DND-41 (cell line): ENCODE results near the gene DEFB113.

Experiments used
- ATAC-seq: fragments of 200-7000 bp; cut with Tn5 transposase; 3 replicates; pipeline ENCODE4 v1.9.1; 2021; ENCODE audit warnings: low read depth; ENCODE audit not compliant: insufficient read depth
- DNase-seq: peaks from one replicate; pipeline ENCODE4 v3.0.0-alpha.2; 2020
- H2AFZ ChIP-seq: 2 replicates; pipeline ENCODE4 v1.6.0; 2012; ENCODE audit warnings: low read depth, low read length
- H3K27ac ChIP-seq: 2 replicates; pipeline ENCODE4 v1.5.1; 2012; ENCODE audit warnings: low read length, inconsistent platforms
- H3K27me3 ChIP-seq: fragments of 200-600 bp; sonication (generic); 2 replicates; pipeline ENCODE4 v1.6.0; 2012; ENCODE audit warnings: low read length, mild to moderate bottlenecking, inconsistent platforms; ENCODE audit not compliant: insufficient read depth, poor library complexity
- H3K36me3 ChIP-seq: 2 replicates; pipeline ENCODE4 v1.5.1; 2012; ENCODE audit warnings: low read length, inconsistent platforms; ENCODE audit not compliant: insufficient read depth
- H3K4me1 ChIP-seq: 2 replicates; pipeline ENCODE4 v1.5.1; 2012; ENCODE audit warnings: mild to moderate bottlenecking, low read length; ENCODE audit not compliant: insufficient read depth
- H3K4me2 ChIP-seq: 2 replicates; pipeline ENCODE4 v1.6.0; 2012; ENCODE audit warnings: mild to moderate bottlenecking, moderate library complexity, low read length, inconsistent platforms; ENCODE audit not compliant: insufficient read depth
- H3K4me3 ChIP-seq, 2 experiments: fragments of 200-600 bp in 1 of 2; shearing (Covaris generic) in 1 of 2; 2 replicates each; pipeline ENCODE4 v1.5.1; 2012 to 2016; ENCODE audit warnings: inconsistent platforms in 2 of 2, low read length in 2 of 2, mild to moderate bottlenecking in 2 of 2, low read depth in 1 of 2, moderate library complexity in 1 of 2
- H3K79me2 ChIP-seq: 2 replicates; pipeline ENCODE4 v1.6.0; 2012; ENCODE audit warnings: low read length, inconsistent platforms; ENCODE audit not compliant: insufficient read depth
- H3K9ac ChIP-seq: 2 replicates; pipeline ENCODE4 v1.6.0; 2012; ENCODE audit warnings: low read depth, mild to moderate bottlenecking, inconsistent platforms, low read length, moderate library complexity
- H3K9me3 ChIP-seq: 2 replicates; pipeline ENCODE4 v1.5.1; 2012; ENCODE audit warnings: low read length, moderate library complexity, mild to moderate bottlenecking, inconsistent platforms; ENCODE audit not compliant: insufficient read depth, severe bottlenecking
- H4K20me1 ChIP-seq: 2 replicates; pipeline ENCODE4 v1.6.0; 2012; ENCODE audit warnings: low read length; ENCODE audit not compliant: insufficient read depth
- EZH2 ChIP-seq: IDR thresholded peaks from 3 replicates; pipeline ENCODE4 v1.6.1; 2012; ENCODE audit warnings: borderline replicate concordance, low read depth, mild to moderate bottlenecking, moderate library complexity, low read length, inconsistent platforms; ENCODE audit not compliant: severe bottlenecking
- TF ChIP-seq, protein P1 (sequence below): IDR thresholded peaks from 2 replicates; pipeline ENCODE4 v1.5.1; 2012; ENCODE audit warnings: borderline replicate concordance, low read length, moderate library complexity, mild to moderate bottlenecking; ENCODE audit not compliant: poor library complexity, severe bottlenecking; ENCODE audit errors: extremely low read depth

Gene DEFB113

DNA sequence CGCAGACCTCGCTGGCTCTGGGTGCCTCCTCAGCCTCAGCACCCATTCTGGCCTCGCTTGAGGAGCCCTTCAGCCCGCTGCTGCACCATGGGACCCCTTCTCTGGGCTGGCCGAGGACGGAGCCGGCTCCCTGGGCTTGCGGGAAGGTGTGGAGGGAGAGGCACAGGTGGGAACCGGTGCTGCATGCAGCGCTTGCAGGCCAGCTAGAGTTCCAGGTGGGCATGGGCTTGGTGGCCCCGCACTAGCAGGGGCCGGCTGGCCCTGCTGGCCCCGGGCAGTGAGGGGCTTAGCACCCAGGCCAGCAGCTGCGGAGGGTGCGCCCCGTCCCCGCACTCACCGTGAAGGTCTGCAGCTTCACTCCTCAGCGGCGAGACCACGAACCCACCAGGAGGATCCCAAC, 35.9 kb downstream of the DEFB113 start:
- H3K4me3 ChIP-seq, result no peak overlapping the region
- H3K9me3 ChIP-seq, result no peaks in the 10 kb centered on the region
- no peaks in the 10 kb centered on the region for H3K79me2 ChIP-seq
- TF ChIP-seq, protein P1, sequence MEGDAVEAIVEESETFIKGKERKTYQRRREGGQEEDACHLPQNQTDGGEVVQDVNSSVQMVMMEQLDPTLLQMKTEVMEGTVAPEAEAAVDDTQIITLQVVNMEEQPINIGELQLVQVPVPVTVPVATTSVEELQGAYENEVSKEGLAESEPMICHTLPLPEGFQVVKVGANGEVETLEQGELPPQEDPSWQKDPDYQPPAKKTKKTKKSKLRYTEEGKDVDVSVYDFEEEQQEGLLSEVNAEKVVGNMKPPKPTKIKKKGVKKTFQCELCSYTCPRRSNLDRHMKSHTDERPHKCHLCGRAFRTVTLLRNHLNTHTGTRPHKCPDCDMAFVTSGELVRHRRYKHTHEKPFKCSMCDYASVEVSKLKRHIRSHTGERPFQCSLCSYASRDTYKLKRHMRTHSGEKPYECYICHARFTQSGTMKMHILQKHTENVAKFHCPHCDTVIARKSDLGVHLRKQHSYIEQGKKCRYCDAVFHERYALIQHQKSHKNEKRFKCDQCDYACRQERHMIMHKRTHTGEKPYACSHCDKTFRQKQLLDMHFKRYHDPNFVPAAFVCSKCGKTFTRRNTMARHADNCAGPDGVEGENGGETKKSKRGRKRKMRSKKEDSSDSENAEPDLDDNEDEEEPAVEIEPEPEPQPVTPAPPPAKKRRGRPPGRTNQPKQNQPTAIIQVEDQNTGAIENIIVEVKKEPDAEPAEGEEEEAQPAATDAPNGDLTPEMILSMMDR, result no peak
- no peak for TF ChIP-seq EZH2
- no peaks in the 10 kb centered on the region for H4K20me1 ChIP-seq
- no peak for ATAC-seq
- no peak overlapping the region for H3K4me2 ChIP-seq
- DNase-seq, result no peak
- H3K36me3 ChIP-seq, result no peaks in the 10 kb centered on the region
- H3K27me3 ChIP-seq, result no peaks in the 10 kb centered on the region
- H2AFZ ChIP-seq, result no peak overlapping the region
- no peaks in the 10 kb centered on the region for H3K4me1 ChIP-seq
- no peak overlapping the region for H3K27ac ChIP-seq
- no peak overlapping the region for H3K9ac ChIP-seq

DNA sequence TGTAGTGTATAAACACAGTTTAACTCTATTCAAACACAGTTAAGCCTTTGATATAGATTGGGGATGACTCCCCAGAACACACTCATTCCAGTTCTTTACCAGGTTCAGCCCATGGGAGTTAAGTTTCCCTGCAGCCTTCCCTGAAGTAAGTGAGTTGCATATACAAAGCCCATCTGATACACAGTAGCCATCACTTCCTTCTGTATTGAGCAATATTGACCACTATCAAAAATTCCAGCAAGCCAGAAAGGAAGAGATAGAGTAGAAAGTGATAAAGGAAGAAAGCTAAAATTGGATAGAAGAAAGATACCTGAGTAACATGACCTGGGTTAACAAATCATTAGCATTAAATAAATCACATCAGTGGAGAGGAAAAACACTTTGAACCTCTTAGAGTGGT, 40.1 kb downstream of the DEFB113 start:
- no peaks in the 10 kb centered on the region for H3K9me3 ChIP-seq
- no peak overlapping the region for H3K4me3 ChIP-seq
- no peaks in the 10 kb centered on the region for H3K36me3 ChIP-seq
- H3K79me2 ChIP-seq, result no peaks in the 10 kb centered on the region
- H4K20me1 ChIP-seq, result no peaks in the 10 kb centered on the region
- no peak for ATAC-seq
- no peak overlapping the region for H3K9ac ChIP-seq
- DNase-seq, result no peak
- H2AFZ ChIP-seq, result no peak overlapping the region
- TF ChIP-seq EZH2, result no peak
- TF ChIP-seq, protein P1, result no peak
- no peaks in the 10 kb centered on the region for H3K4me1 ChIP-seq
- no peaks in the 10 kb centered on the region for H3K27me3 ChIP-seq
- H3K27ac ChIP-seq, result no peak overlapping the region
- no peak overlapping the region for H3K4me2 ChIP-seq

DNA sequence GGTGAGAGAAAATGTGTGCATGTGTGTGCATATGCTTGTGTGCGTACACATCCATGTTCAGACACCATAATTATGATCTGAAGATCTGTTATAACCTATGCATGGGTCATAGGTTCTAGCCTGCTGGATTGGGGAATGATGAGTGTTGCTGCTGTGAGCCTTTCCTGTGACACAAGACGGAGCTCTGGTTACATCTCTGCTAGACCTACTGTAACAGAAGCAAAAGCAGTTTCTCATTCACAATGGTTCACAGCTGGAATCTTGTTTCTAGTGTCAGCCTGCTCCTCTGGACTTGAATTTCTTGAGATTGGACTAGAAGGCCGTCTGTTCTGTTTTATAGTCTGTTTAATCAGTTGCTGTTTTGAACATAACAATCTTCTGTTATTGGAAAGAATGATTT, 45.6 kb downstream of the DEFB113 start:
- H3K4me1 ChIP-seq, result no peaks in the 10 kb centered on the region
- no peak overlapping the region for H3K9ac ChIP-seq
- H2AFZ ChIP-seq, result no peak overlapping the region
- ATAC-seq, result no peak
- H3K36me3 ChIP-seq, result no peaks in the 10 kb centered on the region
- TF ChIP-seq, protein P1, result no peak
- TF ChIP-seq EZH2, result no peak
- H3K27ac ChIP-seq, result no peak overlapping the region
- DNase-seq, result no peak
- no peaks in the 10 kb centered on the region for H4K20me1 ChIP-seq
- no peaks in the 10 kb centered on the region for H3K27me3 ChIP-seq
- no peak overlapping the region for H3K4me2 ChIP-seq
- H3K79me2 ChIP-seq, result no peaks in the 10 kb centered on the region
- no peaks in the 10 kb centered on the region for H3K9me3 ChIP-seq
- no peak overlapping the region for H3K4me3 ChIP-seq
